ENCODE measurements around the gene TARS1.

DNA sequence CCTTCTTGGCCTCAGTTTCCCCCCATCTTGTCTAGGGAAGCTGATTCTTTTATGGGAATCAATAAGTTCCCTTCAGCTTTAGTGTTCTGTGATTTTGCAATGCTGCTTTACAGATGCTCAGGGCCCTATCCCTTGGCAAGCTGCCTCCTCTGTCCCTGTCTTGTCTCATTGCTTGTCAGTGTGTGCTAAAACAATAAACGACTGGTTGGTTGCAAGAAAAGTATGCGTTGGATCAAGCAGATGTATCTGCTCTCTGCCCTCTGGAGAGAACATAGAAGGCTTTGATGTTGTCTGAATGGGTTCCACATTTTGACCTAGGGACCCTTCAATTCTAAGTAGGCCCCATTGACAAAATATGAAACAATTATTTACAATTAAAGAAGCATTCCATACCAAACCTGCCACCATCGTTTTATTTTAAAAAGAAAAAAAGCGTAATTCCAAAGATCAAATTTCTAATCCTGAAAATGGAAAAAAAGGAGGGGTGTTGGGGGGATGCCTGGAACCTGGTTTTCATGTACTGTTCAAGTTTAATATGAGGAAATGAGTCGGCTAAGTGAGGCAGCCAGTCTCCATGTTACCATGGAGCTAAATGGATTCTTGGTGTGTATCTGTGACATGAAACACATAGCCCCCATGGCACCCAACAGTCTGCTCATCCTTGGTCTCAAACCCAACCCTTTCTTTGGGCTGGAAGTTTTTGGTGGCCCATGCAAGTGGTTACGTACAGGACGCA, 31.2 kb upstream of the TARS1 start:
- TF ChIP-seq, protein P1, sequence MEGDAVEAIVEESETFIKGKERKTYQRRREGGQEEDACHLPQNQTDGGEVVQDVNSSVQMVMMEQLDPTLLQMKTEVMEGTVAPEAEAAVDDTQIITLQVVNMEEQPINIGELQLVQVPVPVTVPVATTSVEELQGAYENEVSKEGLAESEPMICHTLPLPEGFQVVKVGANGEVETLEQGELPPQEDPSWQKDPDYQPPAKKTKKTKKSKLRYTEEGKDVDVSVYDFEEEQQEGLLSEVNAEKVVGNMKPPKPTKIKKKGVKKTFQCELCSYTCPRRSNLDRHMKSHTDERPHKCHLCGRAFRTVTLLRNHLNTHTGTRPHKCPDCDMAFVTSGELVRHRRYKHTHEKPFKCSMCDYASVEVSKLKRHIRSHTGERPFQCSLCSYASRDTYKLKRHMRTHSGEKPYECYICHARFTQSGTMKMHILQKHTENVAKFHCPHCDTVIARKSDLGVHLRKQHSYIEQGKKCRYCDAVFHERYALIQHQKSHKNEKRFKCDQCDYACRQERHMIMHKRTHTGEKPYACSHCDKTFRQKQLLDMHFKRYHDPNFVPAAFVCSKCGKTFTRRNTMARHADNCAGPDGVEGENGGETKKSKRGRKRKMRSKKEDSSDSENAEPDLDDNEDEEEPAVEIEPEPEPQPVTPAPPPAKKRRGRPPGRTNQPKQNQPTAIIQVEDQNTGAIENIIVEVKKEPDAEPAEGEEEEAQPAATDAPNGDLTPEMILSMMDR (IDR thresholded peaks at IDR 0.05 in 4 of 5, conservative IDR thresholded peaks at IDR 0.05 in 1 of 5): no peak
- no peak for TF ChIP-seq POLR2A (IDR thresholded peaks at IDR 0.05)

Measured in gastrocnemius medialis (tissue), 4 donors.